SK-N-SH (cell line): ENCODE data around the gene CAPN9. TPM values are rescaled to one million over a fixed set of nuclear protein-coding genes. Genes with fewer than 3 reads are reported as not detected.

ENCODE experiments used
- CTCF ChIA-PET: fragments of 300-600, 350-600 bp; formaldehyde crosslinking; extraction: SDS; loops from one replicate; lab custom pipeline; 2021; lab: Yijun Ruan, JAX
- POLR2A ChIA-PET: fragments of 350-600 bp; sonication (Branson Sonifier 250); formaldehyde crosslinking; extraction: SDS; loops from one replicate; lab custom pipeline; 2020; ENCODE audit warnings: antibody characterized with exemption, inconsistent platforms; lab: Yijun Ruan, JAX
- DNase-seq: peaks from one replicate; pipeline ENCODE4 v3.0.0; 2012
- H2AFZ ChIP-seq: fragments of 200-600 bp; sonication (generic); 2 replicates; pipeline ENCODE4 v1.8.1; 2016; ENCODE audit warnings: antibody characterized with exemption, mild to moderate bottlenecking, low read depth
- H3F3A ChIP-seq: fragments of 200-600 bp; sonication (generic); replicated peaks from 2 replicates; pipeline ENCODE3; 2016; ENCODE audit warnings: antibody characterized with exemption, mild to moderate bottlenecking; ENCODE audit not compliant: insufficient read depth
- H3K27ac ChIP-seq, 2 experiments: fragments of 200-500 bp in 1 of 2; fragments of 200-600 bp in 1 of 2; sonication (Bioruptor generic) in 1 of 2; sonication (generic), shearing (Covaris generic) in 1 of 2; 2 replicates each; pipeline versions ENCODE4 v1.5.1 to v1.6.1; 2014 to 2016; ENCODE audit warnings: low read depth in 2 of 2, inconsistent platforms in 1 of 2, low read length in 1 of 2, mild to moderate bottlenecking in 1 of 2, mixed read lengths in 1 of 2
- H3K27me3 ChIP-seq: fragments of 200-600 bp; sonication (generic), shearing (Covaris generic); 2 replicates; pipeline ENCODE4 v1.6.1; 2016; ENCODE audit warnings: mixed run types; ENCODE audit not compliant: insufficient read depth
- H3K36me3 ChIP-seq, 2 experiments: fragments of 200-500 bp in 1 of 2; fragments of 200-600 bp in 1 of 2; sonication (Bioruptor generic) in 1 of 2; sonication (generic) in 1 of 2; replicated peaks in 1 of 2; 2 replicates each; pipeline versions ENCODE3 to v1.5.1; 2014 to 2016; ENCODE audit warnings: low read length in 1 of 2, mild to moderate bottlenecking in 1 of 2; ENCODE audit not compliant: insufficient read depth in 2 of 2, control insufficient read depth in 1 of 2
- H3K4me1 ChIP-seq, 2 experiments: fragments of 200-500 bp in 1 of 2; fragments of 200-600 bp in 1 of 2; sonication (Bioruptor generic) in 1 of 2; sonication (generic), shearing (Covaris generic) in 1 of 2; 2 replicates each; pipeline versions ENCODE4 v1.5.1 to v1.6.1; 2014 to 2016; ENCODE audit warnings: low read depth in 1 of 2, low read length in 1 of 2, mixed run types in 1 of 2; ENCODE audit not compliant: insufficient read depth in 2 of 2, control insufficient read depth in 1 of 2
- H3K4me2 ChIP-seq: fragments of 200-600 bp; sonication (generic), shearing (Covaris generic); 2 replicates; pipeline ENCODE4 v1.6.1; 2017; ENCODE audit warnings: mixed run types
- H3K4me3 ChIP-seq, 2 experiments: fragments of 200-500 bp in 1 of 2; fragments of 200-600 bp in 1 of 2; sonication (Bioruptor generic) in 1 of 2; sonication (generic), shearing (Covaris generic) in 1 of 2; 2 replicates each; pipeline versions ENCODE4 v1.5.1 to v1.8.1; 2014 to 2016; ENCODE audit warnings: low read depth in 2 of 2, inconsistent platforms in 1 of 2, low read length in 1 of 2, mild to moderate bottlenecking in 1 of 2, mixed read lengths in 1 of 2, moderate library complexity in 1 of 2
- H3K79me2 ChIP-seq: fragments of 200-600 bp; sonication (generic); 2 replicates; pipeline ENCODE4 v1.8.1; 2017; ENCODE audit warnings: mild to moderate bottlenecking; ENCODE audit not compliant: insufficient read depth
- H3K9ac ChIP-seq: fragments of 200-600 bp; sonication (generic); 2 replicates; pipeline ENCODE4 v1.6.1; 2017; ENCODE audit warnings: mixed run types
- H3K9me2 ChIP-seq: fragments of 200-600 bp; sonication (generic); 2 replicates; pipeline ENCODE4 v1.6.1; 2017; ENCODE audit warnings: mixed run types
- H3K9me3 ChIP-seq: fragments of 200-600 bp; sonication (generic); 2 replicates; pipeline ENCODE4 v1.6.1; 2017; ENCODE audit warnings: mixed run types, mild to moderate bottlenecking, moderate library complexity
- H4K20me1 ChIP-seq: fragments of 200-600 bp; sonication (generic); 2 replicates; pipeline ENCODE4 v1.6.1; 2017; ENCODE audit warnings: mild to moderate bottlenecking, mixed run types; ENCODE audit not compliant: insufficient read depth
- ELF1 ChIP-seq: IDR thresholded peaks from 2 replicates; pipeline ENCODE4 v1.4.0; 2012
- EZH2phosphoT487 ChIP-seq: fragments of 200-600 bp; sonication (generic); IDR thresholded peaks from 2 replicates; pipeline ENCODE4 v1.6.1; 2017; ENCODE audit warnings: low read depth, mixed run types, mild to moderate bottlenecking, antibody characterized with exemption, moderate library complexity, borderline replicate concordance
- JUND ChIP-seq: IDR thresholded peaks from 2 replicates; pipeline ENCODE4 v1.4.0; 2012
- MEF2A ChIP-seq: IDR thresholded peaks from 2 replicates; pipeline ENCODE4 v1.4.0; 2012; ENCODE audit warnings: low read depth, borderline replicate concordance
- MXI1 ChIP-seq: IDR thresholded peaks from 2 replicates; pipeline ENCODE4 v1.6.1; 2012; ENCODE audit warnings: mild to moderate bottlenecking, low read depth, low read length, improper control_type of control experiment
- NFIC ChIP-seq: IDR thresholded peaks from 2 replicates; pipeline ENCODE4 v1.4.0; 2012; ENCODE audit warnings: borderline replicate concordance
- POLR2AphosphoS5 ChIP-seq: IDR thresholded peaks from 2 replicates; pipeline ENCODE4 v1.6.1; 2012; ENCODE audit warnings: low read depth, low read length
- RFX5 ChIP-seq: IDR thresholded peaks from 2 replicates; pipeline ENCODE4 v1.6.1; 2012; ENCODE audit warnings: mild to moderate bottlenecking, improper control_type of control experiment, low read length
- RXRA ChIP-seq: IDR thresholded peaks from 2 replicates; pipeline ENCODE4 v1.4.0; 2012; ENCODE audit warnings: low read depth, mild to moderate bottlenecking, borderline replicate concordance
- TAF1 ChIP-seq: IDR thresholded peaks from 2 replicates; pipeline ENCODE4 v1.6.1; 2012; ENCODE audit warnings: low read depth, mild to moderate bottlenecking, low read length, moderate library complexity, borderline replicate concordance
- TCF12 ChIP-seq: IDR thresholded peaks from 2 replicates; pipeline ENCODE4 v1.4.0; 2012
- ZBTB33 ChIP-seq: IDR thresholded peaks from 2 replicates; pipeline ENCODE4 v1.4.0; 2012; ENCODE audit warnings: low read depth, borderline replicate concordance
- WGBS: methylation state at CpG from one replicate; pipeline ENCODE4 v1.1.6; 2017; ENCODE audit warnings: low lambda C conversion rate; 5-methylcytosine and 5-hydroxymethylcytosine counted together
- polyA plus RNA-seq, 3 experiments: library from polyadenylated mRNA; depleted of rRNA; stranded (reverse); fragments of >200 nt; gene quantifications; 2 replicates each; pipeline ENCODE4 v1.2.3, GENCODE V29; 2012

Gene CAPN9
- polyA plus RNA-seq, 1 of the 3 experiments (the other 2 are of a cell fraction), result not detected

DNA sequence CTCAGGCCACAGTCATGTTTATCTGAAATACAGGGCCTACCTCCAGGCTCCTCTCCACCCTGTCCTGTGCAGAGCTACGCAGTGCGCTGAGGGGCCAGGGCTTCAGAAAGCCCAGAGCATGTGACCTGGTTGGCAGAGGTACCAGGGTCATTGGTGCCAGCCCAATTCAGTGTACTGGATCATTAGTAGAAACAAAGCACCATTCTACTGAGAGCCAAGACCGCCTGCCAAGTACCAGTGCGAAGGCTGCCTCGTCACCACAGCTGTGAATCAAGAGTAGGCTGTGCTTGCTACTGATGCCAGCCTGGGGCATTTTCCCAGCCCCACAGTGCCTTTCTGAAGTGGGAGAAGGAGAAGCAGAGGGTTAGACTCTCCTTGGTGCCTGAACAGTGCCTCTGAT is 59.8 kb downstream of the CAPN9 start:
- H3K4me3 ChIP-seq, result no peak overlapping the region
- TF ChIP-seq RXRA, result no peak
- TF ChIP-seq NFIC, result no peak
- no peak for TF ChIP-seq EZH2phosphoT487
- TF ChIP-seq TAF1, result no peak
- TF ChIP-seq JUND, result no peak
- TF ChIP-seq, all 33 proteins: peak for 0
- ChIA-PET POLR2A (no interaction called here), CTCF (interaction anchor here (1.4 to 1.7 kb wide), 2 partner anchors 9 to 12 kb away, joined by 5 to 11 read pairs; no protein-coding TSS in a partner anchor)
- 83% methylated on average over 2 of the region's 5 CpGs for WGBS
- H3K36me3 ChIP-seq, result no peaks in the 10 kb centered on the region
- DNase-seq, result no peak
- H3K27ac ChIP-seq, result no peak overlapping the region
- no peaks in the 10 kb centered on the region for H4K20me1 ChIP-seq
- no peaks in the 10 kb centered on the region for H3F3A ChIP-seq
- H3K4me2 ChIP-seq, result no peak overlapping the region
- no peaks in the 10 kb centered on the region for H3K79me2 ChIP-seq
- peaks cover under 1% of the 10 kb centered on the region; the same call in 1 of the 2 replicates for H3K9me3 ChIP-seq
- no peaks in the 10 kb centered on the region for H3K4me1 ChIP-seq
- H3K9me2 ChIP-seq, result no peaks in the 10 kb centered on the region
- H2AFZ ChIP-seq, result no peak overlapping the region
- no peak overlapping the region for H3K9ac ChIP-seq
- H3K27me3 ChIP-seq, result no peaks in the 10 kb centered on the region

GRCh38 chr1:230807561-230808280 is 60.5 kb downstream of the CAPN9 start:
- DNase-seq, result no peak
- H3K9me2 ChIP-seq, result no peaks in the 10 kb centered on the region
- peaks cover 7% of the 10 kb centered on the region; the same call in 1 of the 2 replicates for H3K9me3 ChIP-seq
- POLR2A ChIA-PET, result no interaction called here
- no peaks in the 10 kb centered on the region for H4K20me1 ChIP-seq
- no peaks in the 10 kb centered on the region for H3K4me1 ChIP-seq
- peak overlapping the region; percentile 43; the same call in 1 of the 2 replicates for H2AFZ ChIP-seq
- no peak overlapping the region for H3K4me3 ChIP-seq
- no peaks in the 10 kb centered on the region for H3K36me3 ChIP-seq
- CTCF ChIA-PET, result interaction anchor here (1.2 to 1.7 kb wide), 3 partner anchors 10 to 65 kb away, joined by 3 to 11 read pairs (median 5); no protein-coding TSS in a partner anchor
- H3K9ac ChIP-seq, result no peak overlapping the region
- no peak overlapping the region for H3K27ac ChIP-seq
- TF ChIP-seq ZBTB33 (no peak), RFX5 (no peak), TCF12 (no peak), POLR2AphosphoS5 (no peak), MEF2A (no peak), ELF1 (no peak), MXI1 (no peak)
- H3K4me2 ChIP-seq, result no peak overlapping the region
- WGBS, result 64% methylated on average over 3 of the region's 3 CpGs
- no peaks in the 10 kb centered on the region for H3F3A ChIP-seq
- H3K79me2 ChIP-seq, result no peaks in the 10 kb centered on the region
- no peaks in the 10 kb centered on the region for H3K27me3 ChIP-seq
